HepG2 (cell line): Measurements from ENCODE around the gene CCDC97. TPM values are rescaled to one million over a fixed set of nuclear protein-coding genes. Genes with fewer than 3 reads are reported as not detected.

Experiments used
- ATAC-seq: fragments of 200-7000 bp; cut with Tn5 transposase; 3 replicates; pipeline ENCODE4 v1.9.1; 2020; ENCODE audit warnings: mild to moderate bottlenecking, moderate library complexity
- BruUV-seq: library from RNA; stranded (reverse); fragments of 400-500 nt; replicated peaks from 2 replicates; lab custom pipeline; 2021; lab: Mats Ljungman, UMichigan
- CTCF ChIA-PET: fragments of 300-600 bp; formaldehyde crosslinking; extraction: SDS; loops from one replicate; lab custom pipeline; 2021; ENCODE audit warnings: low total read pairs, inconsistent platforms, low intra/inter-chr PET ratio; lab: Yijun Ruan, JAX
- POLR2A ChIA-PET: fragments of 350-600 bp; sonication (Branson Sonifier 250); formaldehyde crosslinking; loops from one replicate; lab custom pipeline; 2020; ENCODE audit warnings: antibody characterized with exemption, inconsistent platforms; lab: Yijun Ruan, JAX
- DNase-seq: peaks from one replicate; pipeline ENCODE4 v3.0.0-alpha.2; 2015; ENCODE audit warnings: low spot score
- FAIRE-seq: peaks from 3 replicates; lab custom pipeline; 2011; peaks lifted over from hg19 to GRCh38; lab: Jason Lieb, UNC
- H2AFZ ChIP-seq: one replicate; pipeline ENCODE4 v1.6.1; 2011; ENCODE audit warnings: low read length, inconsistent platforms
- H3K27ac ChIP-seq: fragments of 300-600 bp; 3 replicates; pipeline ENCODE4 v1.8.0; 2011; ENCODE audit warnings: mixed run types, mild to moderate bottlenecking, mixed read lengths, low read length, inconsistent platforms; ENCODE audit not compliant: insufficient read depth; ENCODE audit errors: extremely low read length
- H3K27me3 ChIP-seq, 2 experiments: fragments of 200-600 bp in 1 of 2; 2 replicates in 1 of 2; 3 replicates in 1 of 2; pipeline versions ENCODE4 v1.6.0 to v1.8.0; 2011; ENCODE audit warnings: low read length in 2 of 2, mild to moderate bottlenecking in 2 of 2, moderate library complexity in 2 of 2, inconsistent platforms in 1 of 2; ENCODE audit not compliant: insufficient read depth in 2 of 2, control insufficient read depth in 1 of 2
- H3K36me3 ChIP-seq, 2 experiments: fragments of 200-600 bp in 1 of 2; replicated peaks in 1 of 2; 2 replicates in 1 of 2; 3 replicates in 1 of 2; pipeline versions ENCODE4 v1.5.1 to v1.8.0; 2011; ENCODE audit warnings: low read length in 2 of 2, inconsistent platforms in 1 of 2; ENCODE audit not compliant: insufficient read depth in 2 of 2, control insufficient read depth in 1 of 2
- H3K4me1 ChIP-seq: 2 replicates; pipeline ENCODE4 v1.5.1; 2012; ENCODE audit warnings: low read length, inconsistent platforms; ENCODE audit not compliant: insufficient read depth
- H3K4me2 ChIP-seq: 2 replicates; pipeline ENCODE4 v1.6.0; 2011; ENCODE audit warnings: low read depth, low read length, inconsistent platforms
- H3K4me3 ChIP-seq, 3 experiments: fragments of 200-600 bp in 1 of 3; sonication (generic), shearing (Covaris generic) in 1 of 3; replicated peaks in 1 of 3; 2 replicates each; pipeline ENCODE4 v1.5.1; 2011 to 2016; ENCODE audit warnings: low read length in 3 of 3, inconsistent platforms in 2 of 3, low read depth in 2 of 3, mild to moderate bottlenecking in 2 of 3, control low read depth in 1 of 3, mixed read lengths in 1 of 3; ENCODE audit not compliant: insufficient read depth in 1 of 3
- H3K79me2 ChIP-seq: one replicate; pipeline ENCODE4 v1.6.1; 2011; ENCODE audit warnings: low read length, inconsistent platforms; ENCODE audit not compliant: insufficient read depth
- H3K9ac ChIP-seq: 2 replicates; pipeline ENCODE4 v1.6.0; 2011; ENCODE audit warnings: mild to moderate bottlenecking, low read depth, low read length, inconsistent platforms; ENCODE audit not compliant: insufficient read depth
- H3K9me3 ChIP-seq: 2 replicates; pipeline ENCODE4 v1.5.1; 2012; ENCODE audit warnings: mild to moderate bottlenecking, low read length
- H4K20me1 ChIP-seq: 2 replicates; pipeline ENCODE4 v1.6.0; 2011; ENCODE audit warnings: inconsistent platforms, mild to moderate bottlenecking, low read length, moderate library complexity; ENCODE audit not compliant: insufficient read depth
- KMT2A ChIP-seq: sonication (generic); formaldehyde crosslinking; IDR thresholded peaks from 2 replicates; pipeline ENCODE4 v1.4.0; 2020; ENCODE audit warnings: missing genetic modification reagents
- NONO ChIP-seq, 2 experiments: fragments of 450-650 bp in 1 of 2; sonication (generic) in 1 of 2; formaldehyde crosslinking in 1 of 2; IDR thresholded peaks in 1 of 2; conservative IDR thresholded peaks in 1 of 2; 2 replicates each; pipeline versions ENCODE4 v1.6.1 to v1.8.0; 2017 to 2022; ENCODE audit warnings: mild to moderate bottlenecking in 1 of 2, missing genetic modification reagents in 1 of 2, moderate library complexity in 1 of 2
- ONECUT2 ChIP-seq: sonication (generic); formaldehyde crosslinking; IDR thresholded peaks from 2 replicates; pipeline ENCODE4 v1.4.0; 2020; ENCODE audit warnings: missing genetic modification reagents
- PCBP2 ChIP-seq: fragments of 200-400 bp; formaldehyde crosslinking; optimal IDR thresholded peaks from 2 replicates; pipeline ENCODE3; 2018; ENCODE audit warnings: low read length, low read depth; ENCODE audit not compliant: poor library complexity, severe bottlenecking
- ZC3H13 ChIP-seq: sonication (generic); formaldehyde crosslinking; IDR thresholded peaks from 2 replicates; pipeline ENCODE4 v1.8.1; 2023; ENCODE audit warnings: mild to moderate bottlenecking, missing genetic modification reagents, moderate library complexity
- ZFP82 ChIP-seq: sonication (generic); formaldehyde crosslinking; IDR thresholded peaks from 2 replicates; pipeline ENCODE4 v1.5.1; 2020; ENCODE audit warnings: mild to moderate bottlenecking, missing genetic modification reagents, borderline replicate concordance
- ZSCAN9 ChIP-seq: IDR thresholded peaks from 2 replicates; pipeline ENCODE4 v1.6.1; 2016; ENCODE audit warnings: borderline replicate concordance
- WGBS: methylation state at CpG from one replicate; pipeline ENCODE4 v1.1.6; 2017; ENCODE audit warnings: low lambda C conversion rate; 5-methylcytosine and 5-hydroxymethylcytosine counted together
- in situ Hi-C: cut with HindIII; loops from 2 replicates; pipeline ENCODE4 v1.10.0; 2017; ENCODE audit warnings: low pct_unique_long_range_greater_than_20kb; ENCODE audit not compliant: extremely low pct_ligation_motif_present
- intact Hi-C: fragments of 100-400 bp; cut with micrococcal nuclease; formaldehyde crosslinking; loops from one replicate; pipeline ENCODE4 v1.10.0; 2022; ENCODE audit not compliant: unreplicated experiment
- polyA plus RNA-seq, 8 experiments: library from polyadenylated mRNA; depleted of rRNA in 3 of 8; stranded (reverse) in 7 of 8; unstranded in 1 of 8; fragments of >200 nt; fragmentation: Illumina TruSeq in 4 of 8; extraction: Trizol in 4 of 8; gene quantifications; 2 replicates each; pipeline versions ENCODE4 v1.2.1 to v1.2.3, GENCODE V29; 2011 to 2016; ENCODE audit warnings: low read depth in 4 of 8, missing spikeins in 1 of 8, mixed read lengths in 1 of 8; ENCODE audit not compliant: insufficient read depth in 1 of 8
- total RNA-seq, 5 experiments: library from RNA; depleted of rRNA; stranded (reverse); fragments of >200 nt; fragmentation: Illumina TruSeq; extraction: Trizol; gene quantifications; 2 replicates each; pipeline ENCODE4 v1.2.3, GENCODE V29; 2016; ENCODE audit warnings: low read depth in 1 of 5
- TF ChIP-seq, protein P1 (sequence below): sonication (generic); formaldehyde crosslinking; IDR thresholded peaks from 2 replicates; pipeline ENCODE4 v1.4.0; 2020; ENCODE audit warnings: mild to moderate bottlenecking, missing genetic modification reagents
- TF ChIP-seq, protein P2 (sequence below): sonication (generic); formaldehyde crosslinking; IDR thresholded peaks from 2 replicates; pipeline ENCODE4 v1.5.0; 2020; ENCODE audit warnings: missing genetic modification reagents, mild to moderate bottlenecking, borderline replicate concordance
- TF ChIP-seq, protein P3 (sequence below): sonication (generic); formaldehyde crosslinking; IDR thresholded peaks from one replicate; pipeline ENCODE4 v1.5.1; 2020; ENCODE audit warnings: mild to moderate bottlenecking, missing genetic modification reagents; ENCODE audit errors: not compliant biosample characterization
- TF ChIP-seq, protein P4 (sequence below): sonication (generic); formaldehyde crosslinking; IDR thresholded peaks from 2 replicates; pipeline ENCODE4 v1.9.0; 2022; ENCODE audit warnings: missing genetic modification reagents, mild to moderate bottlenecking, borderline replicate concordance

Gene CCDC97
- total and polyA plus RNA-seq, 2 of the 13 experiments (the other 11 are each of a cell fraction or from before 2014, with no cell fraction given), result 6.2 to 7.3 TPM

DNA sequence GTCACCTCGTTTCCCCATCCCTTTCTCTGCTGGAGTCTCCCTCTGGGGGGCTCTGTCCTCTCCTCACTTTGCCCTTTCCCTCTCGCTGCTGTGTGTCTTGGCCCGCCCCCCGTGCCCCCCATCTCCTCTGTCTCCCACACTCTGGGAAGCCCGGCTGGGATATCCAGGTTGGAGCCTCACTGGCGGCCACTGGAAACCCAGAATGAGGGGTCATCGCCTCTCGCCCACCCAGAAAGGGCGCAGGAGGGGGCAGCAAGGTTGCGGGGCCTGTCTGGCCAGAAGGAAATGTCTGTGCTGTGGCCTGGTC lies 15.6 kb downstream of the CCDC97 start:
- no TSS peak for BruUV-seq
- no peaks in the 10 kb centered on the region for H3K27me3 ChIP-seq
- peak overlapping the region; percentile 61 for H3K9ac ChIP-seq
- H3K36me3 ChIP-seq, result peaks cover 10 to 24% of the 10 kb centered on the region in 2 experiments; a peak in 4 of 5 replicates
- FAIRE-seq (no peak), ATAC-seq (no peak), DNase-seq (no peak)
- no peak overlapping the region for H2AFZ ChIP-seq
- peak overlapping the region; percentile 52 to 69 (median 61) for H3K4me3 ChIP-seq
- ChIA-PET POLR2A (interaction anchor here (0.7 to 6.2 kb wide), 5 partner anchors 16 to 119 kb away, joined by 3 to 73 read pairs (median 21); partner anchors contain the start of genes B9D2, CCDC97, HNRNPUL1 and TGFB1), CTCF (no interaction called here)
- WGBS, result 8% methylated on average over 7 of the region's 10 CpGs
- H3K79me2 ChIP-seq, result peaks cover 2% of the 10 kb centered on the region
- peak overlapping the region; percentile 77 for H3K4me2 ChIP-seq
- intact Hi-C loops, result loop anchor here (2.0 kb wide), 1 partner anchor 27 kb away; the partner anchor contains the start of gene TGFB1
- in situ Hi-C loops, result no loop called here
- H3K4me1 ChIP-seq, result peaks cover 69% of the 10 kb centered on the region
- H4K20me1 ChIP-seq, result no peaks in the 10 kb centered on the region
- H3K9me3 ChIP-seq, result no peaks in the 10 kb centered on the region
- peak overlapping the region; percentile 58 for H3K27ac ChIP-seq
- no peak for TF ChIP-seq NONO (IDR thresholded peaks at IDR 0.05)
- peak; percentile 58; the same call in 1 of the 2 replicates for TF ChIP-seq NONO (CRISPR knock-in tag; conservative IDR thresholded peaks at IDR 0.05)
- TF ChIP-seq, protein P1, sequence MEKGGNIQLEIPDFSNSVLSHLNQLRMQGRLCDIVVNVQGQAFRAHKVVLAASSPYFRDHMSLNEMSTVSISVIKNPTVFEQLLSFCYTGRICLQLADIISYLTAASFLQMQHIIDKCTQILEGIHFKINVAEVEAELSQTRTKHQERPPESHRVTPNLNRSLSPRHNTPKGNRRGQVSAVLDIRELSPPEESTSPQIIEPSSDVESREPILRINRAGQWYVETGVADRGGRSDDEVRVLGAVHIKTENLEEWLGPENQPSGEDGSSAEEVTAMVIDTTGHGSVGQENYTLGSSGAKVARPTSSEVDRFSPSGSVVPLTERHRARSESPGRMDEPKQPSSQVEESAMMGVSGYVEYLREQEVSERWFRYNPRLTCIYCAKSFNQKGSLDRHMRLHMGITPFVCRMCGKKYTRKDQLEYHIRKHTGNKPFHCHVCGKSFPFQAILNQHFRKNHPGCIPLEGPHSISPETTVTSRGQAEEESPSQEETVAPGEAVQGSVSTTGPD (CRISPR knock-in tag), result 0 out of 2 replicates have a peak, but pooled peaks have one; percentile 14
- TF ChIP-seq ONECUT2 (CRISPR knock-in tag), result no peak
- TF ChIP-seq, protein P2, sequence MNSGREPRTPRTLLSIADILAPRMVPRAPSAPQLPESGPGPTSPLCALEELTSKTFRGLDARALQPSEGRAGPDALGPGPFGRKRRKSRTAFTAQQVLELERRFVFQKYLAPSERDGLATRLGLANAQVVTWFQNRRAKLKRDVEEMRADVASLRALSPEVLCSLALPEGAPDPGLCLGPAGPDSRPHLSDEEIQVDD (CRISPR knock-in tag), result 0 out of 2 replicates have a peak, but pooled peaks have one; percentile 15
- no peak for TF ChIP-seq ZFP82 (CRISPR knock-in tag)
- TF ChIP-seq PCBP2, result peak; percentile 4
- TF ChIP-seq, protein P3, sequence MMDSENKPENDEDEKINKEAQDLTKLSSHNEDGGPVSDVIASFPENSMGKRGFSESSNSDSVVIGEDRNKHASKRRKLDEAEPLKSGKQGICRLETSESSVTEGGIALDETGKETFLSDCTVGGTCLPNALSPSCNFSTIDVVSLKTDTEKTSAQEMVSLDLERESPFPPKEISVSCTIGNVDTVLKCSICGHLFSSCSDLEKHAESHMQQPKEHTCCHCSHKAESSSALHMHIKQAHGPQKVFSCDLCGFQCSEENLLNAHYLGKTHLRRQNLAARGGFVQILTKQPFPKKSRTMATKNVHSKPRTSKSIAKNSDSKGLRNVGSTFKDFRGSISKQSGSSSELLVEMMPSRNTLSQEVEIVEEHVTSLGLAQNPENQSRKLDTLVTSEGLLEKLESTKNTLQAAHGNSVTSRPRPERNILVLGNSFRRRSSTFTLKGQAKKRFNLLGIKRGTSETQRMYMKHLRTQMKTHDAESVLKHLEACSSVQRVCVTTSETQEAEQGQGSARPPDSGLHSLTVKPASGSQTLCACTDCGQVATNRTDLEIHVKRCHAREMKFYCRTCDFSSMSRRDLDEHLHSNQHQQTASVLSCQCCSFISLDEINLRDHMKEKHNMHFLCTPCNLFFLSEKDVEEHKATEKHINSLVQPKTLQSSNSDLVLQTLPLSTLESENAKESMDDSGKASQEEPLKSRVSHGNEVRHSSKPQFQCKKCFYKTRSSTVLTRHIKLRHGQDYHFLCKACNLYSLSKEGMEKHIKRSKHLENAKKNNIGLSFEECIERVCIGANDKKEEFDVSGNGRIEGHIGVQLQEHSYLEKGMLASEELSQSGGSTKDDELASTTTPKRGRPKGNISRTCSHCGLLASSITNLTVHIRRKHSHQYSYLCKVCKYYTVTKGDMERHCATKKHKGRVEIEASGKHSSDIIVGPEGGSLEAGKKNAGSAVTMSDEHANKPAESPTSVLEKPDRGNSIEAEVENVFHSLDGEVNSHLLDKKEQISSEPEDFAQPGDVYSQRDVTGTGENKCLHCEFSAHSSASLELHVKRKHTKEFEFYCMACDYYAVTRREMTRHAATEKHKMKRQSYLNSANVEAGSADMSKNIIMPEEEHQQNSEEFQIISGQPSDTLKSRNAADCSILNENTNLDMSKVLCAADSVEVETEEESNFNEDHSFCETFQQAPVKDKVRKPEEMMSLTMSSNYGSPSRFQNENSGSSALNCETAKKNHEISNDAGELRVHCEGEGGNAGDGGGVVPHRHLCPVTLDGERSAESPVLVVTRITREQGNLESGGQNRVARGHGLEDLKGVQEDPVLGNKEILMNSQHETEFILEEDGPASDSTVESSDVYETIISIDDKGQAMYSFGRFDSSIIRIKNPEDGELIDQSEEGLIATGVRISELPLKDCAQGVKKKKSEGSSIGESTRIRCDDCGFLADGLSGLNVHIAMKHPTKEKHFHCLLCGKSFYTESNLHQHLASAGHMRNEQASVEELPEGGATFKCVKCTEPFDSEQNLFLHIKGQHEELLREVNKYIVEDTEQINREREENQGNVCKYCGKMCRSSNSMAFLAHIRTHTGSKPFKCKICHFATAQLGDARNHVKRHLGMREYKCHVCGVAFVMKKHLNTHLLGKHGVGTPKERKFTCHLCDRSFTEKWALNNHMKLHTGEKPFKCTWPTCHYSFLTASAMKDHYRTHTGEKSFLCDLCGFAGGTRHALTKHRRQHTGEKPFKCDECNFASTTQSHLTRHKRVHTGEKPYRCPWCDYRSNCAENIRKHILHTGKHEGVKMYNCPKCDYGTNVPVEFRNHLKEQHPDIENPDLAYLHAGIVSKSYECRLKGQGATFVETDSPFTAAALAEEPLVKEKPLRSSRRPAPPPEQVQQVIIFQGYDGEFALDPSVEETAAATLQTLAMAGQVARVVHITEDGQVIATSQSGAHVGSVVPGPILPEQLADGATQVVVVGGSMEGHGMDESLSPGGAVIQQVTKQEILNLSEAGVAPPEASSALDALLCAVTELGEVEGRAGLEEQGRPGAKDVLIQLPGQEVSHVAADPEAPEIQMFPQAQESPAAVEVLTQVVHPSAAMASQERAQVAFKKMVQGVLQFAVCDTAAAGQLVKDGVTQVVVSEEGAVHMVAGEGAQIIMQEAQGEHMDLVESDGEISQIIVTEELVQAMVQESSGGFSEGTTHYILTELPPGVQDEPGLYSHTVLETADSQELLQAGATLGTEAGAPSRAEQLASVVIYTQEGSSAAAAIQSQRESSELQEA (CRISPR knock-in tag), result peak; percentile 28
- TF ChIP-seq ZC3H13, result 0 out of 2 replicates have a peak, but pooled peaks have one; percentile 7
- TF ChIP-seq ZSCAN9 (CRISPR knock-in tag), result 0 out of 2 replicates have a peak, but pooled peaks have one; percentile 18
- TF ChIP-seq, protein P4, sequence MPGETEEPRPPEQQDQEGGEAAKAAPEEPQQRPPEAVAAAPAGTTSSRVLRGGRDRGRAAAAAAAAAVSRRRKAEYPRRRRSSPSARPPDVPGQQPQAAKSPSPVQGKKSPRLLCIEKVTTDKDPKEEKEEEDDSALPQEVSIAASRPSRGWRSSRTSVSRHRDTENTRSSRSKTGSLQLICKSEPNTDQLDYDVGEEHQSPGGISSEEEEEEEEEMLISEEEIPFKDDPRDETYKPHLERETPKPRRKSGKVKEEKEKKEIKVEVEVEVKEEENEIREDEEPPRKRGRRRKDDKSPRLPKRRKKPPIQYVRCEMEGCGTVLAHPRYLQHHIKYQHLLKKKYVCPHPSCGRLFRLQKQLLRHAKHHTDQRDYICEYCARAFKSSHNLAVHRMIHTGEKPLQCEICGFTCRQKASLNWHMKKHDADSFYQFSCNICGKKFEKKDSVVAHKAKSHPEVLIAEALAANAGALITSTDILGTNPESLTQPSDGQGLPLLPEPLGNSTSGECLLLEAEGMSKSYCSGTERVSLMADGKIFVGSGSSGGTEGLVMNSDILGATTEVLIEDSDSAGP, result 0 out of 2 replicates have a peak, but pooled peaks have one; percentile 4
- peak; percentile 20; the same call in 1 of the 2 replicates for TF ChIP-seq KMT2A (CRISPR knock-in tag)
